GM12874 (cell line): ENCODE data around the gene SLC20A1.

Source experiments
- CTCF ChIP-seq: IDR thresholded peaks from 2 replicates; pipeline ENCODE4 v1.5.1; 2011; ENCODE audit warnings: low read depth, mild to moderate bottlenecking, control low read depth, low read length, moderate library complexity; ENCODE audit not compliant: insufficient read depth

The SLC20A1 gene

GRCh38 chr2:112605926-112606325, 39.8 kb upstream of the SLC20A1 start:
- no peak for TF ChIP-seq CTCF

- no peak for TF ChIP-seq CTCF
Measured at GRCh38 chr2:112606547-112606946, 39.2 kb upstream of the SLC20A1 start.

GRCh38 chr2:112607680-112608438, 37.9 kb upstream of the SLC20A1 start:
- TF ChIP-seq CTCF, result no peak

GRCh38 chr2:112614201-112614840, 31.4 kb upstream of the SLC20A1 start:
- TF ChIP-seq CTCF, result no peak

- no peak for TF ChIP-seq CTCF
Measured at GRCh38 chr2:112615051-112615450, 30.7 kb upstream of the SLC20A1 start.

GRCh38 chr2:112618383-112618782, 27.4 kb upstream of the SLC20A1 start:
- no peak for TF ChIP-seq CTCF

GRCh38 chr2:112621790-112622527, 23.8 kb upstream of the SLC20A1 start:
- no peak for TF ChIP-seq CTCF
